Prostate gland (tissue), 2 donors: ENCODE measurements around the gene ESPNL. TPM values are rescaled to one million over a fixed set of nuclear protein-coding genes. Genes with fewer than 3 reads are reported as not detected.

ENCODE experiments used
- DNase-seq: peaks from one replicate; pipeline ENCODE4 v3.0.0-alpha.2; 2019; ENCODE audit warnings: low spot score
- H3K27ac ChIP-seq, 2 donors: fragments of 200-600 bp; sonication (generic); 2 replicates each; pipeline ENCODE4 v1.5.1; 2017 to 2019
- H3K27me3 ChIP-seq: fragments of 200-600 bp; sonication (generic); replicated peaks from 2 replicates; pipeline ENCODE4 v1.5.1; 2019; ENCODE audit not compliant: insufficient read depth
- H3K36me3 ChIP-seq, 2 donors: fragments of 200-600 bp; sonication (generic); 1 replicate in 1 of 2; 2 replicates in 1 of 2; pipeline versions ENCODE4 v1.5.1 to v1.8.1; 2017 to 2019
- H3K4me1 ChIP-seq: fragments of 200-600 bp; sonication (generic); replicated peaks from 2 replicates; pipeline ENCODE4 v1.5.1; 2019
- H3K4me3 ChIP-seq, 2 donors: fragments of 200-600 bp; sonication (generic); 2 replicates each; pipeline ENCODE4 v1.5.1; 2017 to 2019
- H3K9me3 ChIP-seq: fragments of 200-600 bp; sonication (generic); 2 replicates; pipeline ENCODE4 v1.5.1; 2017
- POLR2A ChIP-seq: fragments of 450-650 bp; IDR thresholded peaks from one replicate; pipeline ENCODE4 v1.6.1; 2016; ENCODE audit warnings: antibody characterized with exemption, mild to moderate bottlenecking
- POLR2AphosphoS5 ChIP-seq: sonication (generic); formaldehyde crosslinking; IDR thresholded peaks from one replicate; pipeline ENCODE4 v1.6.1; 2017; ENCODE audit warnings: antibody characterized with exemption
- WGBS: methylation state at CpG from one replicate; pipeline ENCODE4 v1.1.5; 2018; 5-methylcytosine and 5-hydroxymethylcytosine counted together
- intact Hi-C: fragments of 100-400 bp; cut with DNase I; formaldehyde crosslinking; loops from one replicate; pipeline ENCODE4 v1.14.2; 2022
- total RNA-seq, 2 donors: library from RNA; depleted of rRNA; stranded (reverse); fragments of >200 nt; gene quantifications; one replicate each; pipeline ENCODE4 v1.1.0, GENCODE V29; 2016
- TF ChIP-seq, protein P1 (sequence below), 4 experiments: fragments of 200-600 bp in 2 of 4; fragments of 450-650 bp in 2 of 4; sonication (generic) in 2 of 4; IDR thresholded peaks; 1 replicate in 3 of 4; 2 replicates in 1 of 4; pipeline ENCODE4 v1.5.1; 2016 to 2019; ENCODE audit warnings: antibody characterized with exemption in 4 of 4, mild to moderate bottlenecking in 2 of 4, moderate library complexity in 2 of 4

ESPNL gene
- total RNA-seq, 2 donors from 2014 or later, result 0.68 to 3.9 TPM

DNA sequence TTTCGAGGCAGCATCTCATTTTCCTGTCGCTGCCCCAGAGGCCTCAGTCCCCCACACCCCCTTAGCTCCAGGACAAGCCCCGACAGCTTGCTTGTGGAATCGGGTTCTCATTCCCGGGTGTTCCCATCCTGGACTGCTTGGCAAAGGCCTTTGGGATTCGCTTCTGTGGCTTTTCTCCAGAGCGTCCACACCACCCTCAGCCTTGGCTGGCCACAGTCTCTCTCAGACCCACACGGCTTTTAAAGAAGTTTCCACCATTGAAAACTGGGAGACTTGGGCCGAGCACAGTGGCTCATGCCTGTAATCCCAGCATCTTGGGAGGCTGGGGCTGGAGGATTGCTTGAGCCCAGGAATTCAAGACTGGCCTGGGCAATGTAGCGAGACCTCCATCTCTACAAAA, 2.7 kb downstream of the ESPNL start:
- TF ChIP-seq, protein P1, sequence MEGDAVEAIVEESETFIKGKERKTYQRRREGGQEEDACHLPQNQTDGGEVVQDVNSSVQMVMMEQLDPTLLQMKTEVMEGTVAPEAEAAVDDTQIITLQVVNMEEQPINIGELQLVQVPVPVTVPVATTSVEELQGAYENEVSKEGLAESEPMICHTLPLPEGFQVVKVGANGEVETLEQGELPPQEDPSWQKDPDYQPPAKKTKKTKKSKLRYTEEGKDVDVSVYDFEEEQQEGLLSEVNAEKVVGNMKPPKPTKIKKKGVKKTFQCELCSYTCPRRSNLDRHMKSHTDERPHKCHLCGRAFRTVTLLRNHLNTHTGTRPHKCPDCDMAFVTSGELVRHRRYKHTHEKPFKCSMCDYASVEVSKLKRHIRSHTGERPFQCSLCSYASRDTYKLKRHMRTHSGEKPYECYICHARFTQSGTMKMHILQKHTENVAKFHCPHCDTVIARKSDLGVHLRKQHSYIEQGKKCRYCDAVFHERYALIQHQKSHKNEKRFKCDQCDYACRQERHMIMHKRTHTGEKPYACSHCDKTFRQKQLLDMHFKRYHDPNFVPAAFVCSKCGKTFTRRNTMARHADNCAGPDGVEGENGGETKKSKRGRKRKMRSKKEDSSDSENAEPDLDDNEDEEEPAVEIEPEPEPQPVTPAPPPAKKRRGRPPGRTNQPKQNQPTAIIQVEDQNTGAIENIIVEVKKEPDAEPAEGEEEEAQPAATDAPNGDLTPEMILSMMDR (IDR thresholded peaks at IDR 0.05), result no peak
- TF ChIP-seq POLR2AphosphoS5, result no peak
- TF ChIP-seq POLR2A, result no peak
- Histone ChIP-seq H3K9me3 (no peaks in the 10 kb centered on the region), H3K4me3 (no peak overlapping the region), H3K27ac (no peak overlapping the region), H3K4me1 (no peaks in the 10 kb centered on the region), H3K27me3 (no peaks in the 10 kb centered on the region), H3K36me3 (no peaks in the 10 kb centered on the region)
- no peak for DNase-seq
- intact Hi-C loops, result no loop called here
- 77% methylated on average over 10 of the region's 10 CpGs for WGBS

DNA sequence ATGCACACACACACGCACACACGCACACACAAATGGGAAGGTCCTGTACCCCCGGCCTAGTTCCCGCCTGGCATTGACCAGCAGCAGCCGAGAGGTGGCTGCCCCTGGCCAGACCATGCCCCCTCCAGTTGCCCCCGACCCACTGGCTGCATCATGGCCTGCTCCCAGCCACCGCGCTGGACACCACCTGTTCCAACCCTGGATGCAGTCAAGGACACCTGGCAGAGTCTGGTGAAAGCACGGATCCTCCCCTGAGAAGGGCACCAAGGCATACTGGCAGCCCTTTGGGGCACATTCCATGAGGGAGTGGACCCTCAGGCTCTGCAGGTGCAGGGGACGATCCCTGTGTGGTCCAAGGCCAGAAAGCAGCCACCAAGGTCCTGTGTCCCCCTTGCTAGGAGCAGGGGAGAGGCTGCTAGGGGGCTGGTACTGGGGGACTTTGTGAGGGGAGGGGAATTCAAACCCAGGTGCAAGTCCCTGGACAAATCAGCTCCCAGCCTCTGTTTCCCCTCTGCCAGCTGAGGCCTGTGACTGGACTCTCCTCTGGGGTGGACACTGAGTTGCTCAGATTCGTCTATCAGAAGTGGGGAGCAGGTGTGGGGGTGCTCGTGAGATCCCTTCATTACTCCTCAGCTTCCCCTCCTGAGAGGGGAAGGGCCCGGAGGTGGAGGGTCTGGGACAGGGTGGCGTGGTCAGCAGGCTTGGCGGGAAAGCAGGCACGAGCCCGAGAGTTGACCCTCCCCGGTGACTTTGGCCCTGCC, 3.5 kb downstream of the ESPNL start:
- TF ChIP-seq POLR2AphosphoS5, result no peak
- TF ChIP-seq, protein P1 (IDR thresholded peaks at IDR 0.05), result no peak
- no peak for TF ChIP-seq POLR2A
- H3K27ac ChIP-seq, result no peak overlapping the region
- no peaks in the 10 kb centered on the region for H3K27me3 ChIP-seq
- no peak overlapping the region for H3K4me3 ChIP-seq
- DNase-seq, result no peak
- intact Hi-C loops, result no loop called here
- H3K36me3 ChIP-seq, result no peaks in the 10 kb centered on the region
- no peaks in the 10 kb centered on the region for H3K4me1 ChIP-seq
- WGBS, result 86% methylated on average over 16 of the region's 18 CpGs
- no peaks in the 10 kb centered on the region for H3K9me3 ChIP-seq

DNA sequence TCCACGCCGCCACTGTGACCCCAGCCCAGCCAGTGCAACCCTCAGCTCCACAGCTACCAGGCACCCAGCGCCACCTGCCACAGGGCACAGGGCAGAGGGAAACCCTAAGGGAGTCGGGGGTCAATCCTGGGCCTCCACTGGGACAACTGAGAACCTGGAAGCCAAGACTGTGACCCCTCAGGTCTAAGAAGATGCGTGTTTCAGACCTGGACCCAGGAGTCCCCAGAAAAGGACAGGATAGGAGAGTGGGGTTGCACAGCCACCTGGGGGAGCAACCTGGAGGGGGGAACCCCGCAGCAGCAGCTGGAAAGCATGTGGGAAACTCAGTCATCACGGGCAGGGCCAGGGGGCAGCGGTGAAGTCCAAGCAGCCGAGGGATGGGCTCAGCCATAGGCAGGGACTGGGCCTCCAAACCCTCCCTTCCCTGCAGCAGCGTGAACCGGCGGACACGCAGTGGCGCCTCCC, 4.1 kb downstream of the ESPNL start:
- H3K36me3 ChIP-seq, result no peaks in the 10 kb centered on the region
- no peaks in the 10 kb centered on the region for H3K27me3 ChIP-seq
- H3K4me1 ChIP-seq, result no peaks in the 10 kb centered on the region
- no peaks in the 10 kb centered on the region for H3K9me3 ChIP-seq
- WGBS, result 79% methylated on average over 13 of the region's 14 CpGs
- no peak for DNase-seq
- intact Hi-C loops, result no loop called here
- no peak for TF ChIP-seq POLR2A
- TF ChIP-seq, protein P1 (IDR thresholded peaks at IDR 0.05), result no peak
- no peak for TF ChIP-seq POLR2AphosphoS5
- H3K4me3 ChIP-seq, result no peak overlapping the region
- H3K27ac ChIP-seq, result no peak overlapping the region

DNA sequence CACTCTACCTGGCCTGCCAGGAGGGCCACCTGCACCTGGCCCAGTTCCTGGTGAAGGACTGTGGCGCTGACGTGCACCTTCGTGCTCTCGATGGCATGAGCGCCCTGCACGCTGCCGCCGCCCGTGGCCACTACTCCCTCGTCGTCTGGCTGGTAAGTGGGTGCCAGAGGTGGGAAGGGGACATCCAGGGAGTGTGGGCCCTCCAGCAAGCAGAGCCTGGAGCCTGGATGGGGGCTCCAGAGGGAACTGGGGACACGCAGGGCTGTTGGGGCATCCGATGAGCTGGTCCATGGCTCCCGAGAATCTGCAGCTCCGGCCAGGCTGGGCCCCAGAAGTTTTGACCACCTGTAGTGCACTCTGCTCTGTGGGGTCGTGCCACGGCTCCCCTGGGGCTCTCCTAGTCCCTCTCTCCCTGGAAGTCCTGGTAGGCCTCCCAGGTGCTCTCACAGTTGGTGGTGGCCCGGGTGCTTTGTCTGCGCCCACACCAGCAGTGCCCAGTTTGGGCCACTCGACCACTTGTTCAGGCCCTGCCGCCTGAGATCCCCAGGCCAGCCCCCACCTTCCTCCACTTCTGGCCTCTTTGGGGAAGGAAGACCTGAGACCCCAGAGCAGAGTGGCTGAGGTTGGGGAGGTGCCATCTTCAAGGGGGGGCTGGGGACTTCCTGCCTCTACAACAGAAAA, 4.7 kb downstream of the ESPNL start:
- Histone ChIP-seq H3K36me3 (no peaks in the 10 kb centered on the region), H3K4me3 (no peak overlapping the region), H3K9me3 (no peaks in the 10 kb centered on the region), H3K4me1 (no peaks in the 10 kb centered on the region), H3K27ac (no peak overlapping the region), H3K27me3 (no peaks in the 10 kb centered on the region)
- DNase-seq, result no peak
- TF ChIP-seq POLR2AphosphoS5, result no peak
- intact Hi-C loops, result no loop called here
- 82% methylated on average over 21 of the region's 21 CpGs for WGBS

DNA sequence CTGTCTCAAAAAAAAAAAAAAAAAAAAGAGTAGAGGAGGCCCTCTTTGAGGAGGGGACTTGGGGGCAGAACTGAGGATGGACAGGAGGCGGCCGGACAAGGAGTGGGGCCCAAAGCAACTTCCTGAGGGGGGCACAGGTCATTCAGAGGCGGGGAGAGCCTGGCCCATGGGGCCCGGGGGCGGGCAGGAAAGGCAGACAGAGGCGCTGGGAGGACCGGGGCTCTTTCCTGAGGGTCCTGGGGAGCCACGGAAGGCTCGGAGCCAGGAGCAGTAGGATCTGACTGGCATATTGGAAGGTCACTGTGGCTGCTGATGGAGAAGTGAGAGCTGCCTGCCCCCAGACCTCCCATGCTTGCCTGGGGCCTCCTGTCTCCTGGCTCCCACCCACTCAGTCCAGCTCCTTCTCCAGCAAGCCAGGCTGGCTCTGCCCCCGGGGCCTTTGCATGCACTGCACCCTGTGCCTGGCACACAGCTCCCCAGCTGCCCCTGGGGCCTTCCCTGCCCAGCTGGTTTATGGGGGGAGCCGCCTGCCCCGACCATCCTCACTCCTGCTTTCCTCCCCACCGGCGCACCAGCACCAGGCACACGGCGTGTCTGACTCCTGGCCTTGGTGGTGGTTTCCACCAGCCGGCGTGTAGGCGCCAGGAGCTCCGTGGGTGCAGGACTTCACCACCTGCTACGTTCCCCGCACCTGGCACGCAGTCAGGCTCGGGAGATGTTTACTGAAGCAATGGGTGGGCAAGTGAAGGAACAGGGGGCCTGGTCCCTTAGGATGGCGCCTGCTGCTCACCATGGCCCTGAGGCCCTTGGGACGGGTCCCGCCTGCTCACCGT, 5.6 kb downstream of the ESPNL start:
- intact Hi-C loops, result no loop called here
- TF ChIP-seq, protein P1 (IDR thresholded peaks at IDR 0.05), result no peak
- TF ChIP-seq POLR2A, result no peak
- TF ChIP-seq POLR2AphosphoS5, result no peak
- no peaks in the 10 kb centered on the region for H3K9me3 ChIP-seq
- H3K4me1 ChIP-seq, result no peaks in the 10 kb centered on the region
- no peak overlapping the region for H3K4me3 ChIP-seq
- no peaks in the 10 kb centered on the region for H3K36me3 ChIP-seq
- H3K27me3 ChIP-seq, result no peaks in the 10 kb centered on the region
- no peak for DNase-seq
- H3K27ac ChIP-seq, result no peak overlapping the region
- WGBS, result 90% methylated on average over 28 of the region's 28 CpGs
